Activated naive CD8-positive, alpha-beta T cell (primary cell): ENCODE data around the gene SSBP1.
"Not testable (repeated sequence)": the region's sequence is repeated elsewhere in the genome, so short reads cannot be mapped to it uniquely, and the experiment has no call there.

Experiments
- H3K27ac Mint-ChIP-seq: one replicate; pipeline ENCODE4 v1.8.0; 2021; ENCODE audit warnings: mixed read lengths
- H3K27me3 Mint-ChIP-seq: one replicate; pipeline ENCODE4 v1.8.0; 2021; ENCODE audit warnings: mixed read lengths
- H3K36me3 Mint-ChIP-seq: one replicate; pipeline ENCODE4 v1.8.0; 2021; ENCODE audit warnings: mixed read lengths
- H3K4me1 Mint-ChIP-seq: one replicate; pipeline ENCODE4 v1.8.0; 2021; ENCODE audit warnings: low read depth, mixed read lengths
- H3K4me3 Mint-ChIP-seq: one replicate; pipeline ENCODE4 v1.8.0; 2021; ENCODE audit warnings: mild to moderate bottlenecking, mixed read lengths
- H3K9me3 Mint-ChIP-seq: one replicate; pipeline ENCODE4 v1.8.0; 2021; ENCODE audit warnings: low read depth, mixed read lengths

Gene SSBP1, protein sequence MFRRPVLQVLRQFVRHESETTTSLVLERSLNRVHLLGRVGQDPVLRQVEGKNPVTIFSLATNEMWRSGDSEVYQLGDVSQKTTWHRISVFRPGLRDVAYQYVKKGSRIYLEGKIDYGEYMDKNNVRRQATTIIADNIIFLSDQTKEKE

DNA sequence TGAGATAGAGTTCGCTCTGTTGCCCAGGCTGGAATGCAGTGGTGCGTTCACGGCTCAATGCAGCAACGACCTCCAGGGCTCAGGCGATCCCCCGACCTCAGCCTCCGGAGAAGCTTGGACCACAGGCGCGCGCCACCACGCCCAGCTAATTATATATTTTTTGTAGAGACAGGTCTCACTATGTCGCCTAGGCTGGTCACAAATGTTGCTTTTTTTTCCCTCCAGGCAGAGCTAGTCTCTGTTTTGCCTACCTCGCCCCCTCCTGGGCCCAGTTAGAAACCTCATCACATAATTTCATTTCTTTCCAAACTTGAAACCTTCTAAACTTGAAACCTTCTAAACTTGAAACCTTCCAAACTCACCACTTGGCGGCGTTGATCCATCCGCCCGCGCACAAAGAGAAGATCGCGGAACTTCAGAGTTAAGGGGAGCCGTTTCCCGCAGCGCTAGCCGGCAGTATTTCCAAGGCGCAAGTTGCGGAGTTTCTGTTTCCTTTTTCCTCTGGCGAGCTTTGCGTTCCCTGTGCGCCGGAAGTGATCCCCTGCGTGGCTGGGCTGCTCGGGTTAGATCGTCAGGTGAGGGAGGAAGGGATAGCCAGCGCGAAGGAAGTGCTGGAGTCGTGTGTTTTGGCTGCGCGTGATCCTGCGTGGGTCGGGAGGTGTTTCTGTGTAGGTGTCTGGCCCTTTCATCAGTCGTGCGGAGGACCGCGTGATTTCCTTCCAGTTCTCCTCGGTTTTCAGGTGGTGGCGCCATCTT, at the start of gene SSBP1:
SSBP1 (plus strand) TSS at position 523 of the 756 bp plus-strand sequence. CDS start 809 bp downstream, outside the sequence.
- Mint-ChIP-seq H3K4me3 (peak within 1 kb of the TSS; percentile 95), H3K36me3 (peaks cover 16% of the 10 kb centered on the region), H3K9me3 (no peaks in the 10 kb centered on the region), H3K4me1 (peaks cover 44% of the 10 kb centered on the region), H3K27me3 (no peaks in the 10 kb centered on the region), H3K27ac (peak within 1 kb of the TSS; percentile 95)

- not testable (repeated sequence) for H3K27me3 Mint-ChIP-seq, H3K4me3 Mint-ChIP-seq, H3K36me3 Mint-ChIP-seq, H3K9me3 Mint-ChIP-seq, H3K27ac Mint-ChIP-seq
- H3K4me1 Mint-ChIP-seq, result peaks cover 17% of the 10 kb centered on the region
These were observed 48.9 kb upstream of the SSBP1 start for GRCh38 chr7:141689072-141689825.

DNA sequence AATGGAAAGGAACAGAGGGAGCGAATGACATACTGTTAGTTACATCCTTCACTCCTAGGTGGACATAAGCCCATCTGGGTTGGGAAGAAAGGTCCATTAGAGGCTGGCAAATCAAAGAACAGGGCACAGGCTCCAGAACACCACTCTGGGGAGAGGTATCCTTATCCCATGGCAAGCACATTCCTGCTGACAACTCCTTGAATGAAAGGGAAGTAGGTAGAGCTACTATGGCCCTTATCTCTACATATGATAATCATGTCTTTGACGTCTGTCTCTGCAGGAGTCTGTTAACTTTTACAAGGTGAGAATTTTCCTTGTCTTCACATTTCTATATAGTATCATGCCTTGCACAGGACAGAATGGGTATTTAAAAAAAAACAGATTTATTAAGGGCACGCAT, 46.6 kb upstream of the SSBP1 start:
- no peak overlapping the region for H3K27ac Mint-ChIP-seq
- no peak overlapping the region for H3K4me3 Mint-ChIP-seq
- H3K27me3 Mint-ChIP-seq, result no peaks in the 10 kb centered on the region
- no peaks in the 10 kb centered on the region for H3K9me3 Mint-ChIP-seq
- peaks cover 40% of the 10 kb centered on the region for H3K4me1 Mint-ChIP-seq
- H3K36me3 Mint-ChIP-seq, result peaks cover 7% of the 10 kb centered on the region

GRCh38 chr7:141691961-141692360, 46.2 kb upstream of the SSBP1 start:
- peaks cover 7% of the 10 kb centered on the region for H3K36me3 Mint-ChIP-seq
- H3K27ac Mint-ChIP-seq, result no peak overlapping the region
- no peaks in the 10 kb centered on the region for H3K27me3 Mint-ChIP-seq
- H3K4me1 Mint-ChIP-seq, result peaks cover 44% of the 10 kb centered on the region
- H3K4me3 Mint-ChIP-seq, result no peak overlapping the region
- H3K9me3 Mint-ChIP-seq, result no peaks in the 10 kb centered on the region

DNA sequence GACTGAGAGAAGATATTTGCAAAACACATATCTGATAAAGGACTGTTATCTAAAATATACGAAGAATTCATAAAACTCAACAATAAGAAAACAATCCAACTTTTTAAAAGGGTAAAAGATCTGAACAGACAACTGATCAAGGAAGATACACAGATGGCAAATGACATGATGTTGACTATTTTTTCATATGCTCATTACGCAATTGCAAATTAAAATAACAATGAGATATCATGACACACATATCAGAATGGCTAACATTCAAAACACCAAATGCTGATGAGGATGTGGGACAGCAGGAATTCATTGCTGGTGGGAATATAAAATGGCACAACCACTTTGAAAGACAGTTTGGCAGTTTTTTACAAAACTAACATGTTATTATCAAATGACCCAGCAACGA, 45.1 kb upstream of the SSBP1 start:
- Mint-ChIP-seq H3K9me3 (no peaks in the 10 kb centered on the region), H3K4me1 (peaks cover 55% of the 10 kb centered on the region), H3K27me3 (no peaks in the 10 kb centered on the region), H3K4me3 (no peak overlapping the region), H3K27ac (no peak overlapping the region), H3K36me3 (peaks cover 10% of the 10 kb centered on the region)

DNA sequence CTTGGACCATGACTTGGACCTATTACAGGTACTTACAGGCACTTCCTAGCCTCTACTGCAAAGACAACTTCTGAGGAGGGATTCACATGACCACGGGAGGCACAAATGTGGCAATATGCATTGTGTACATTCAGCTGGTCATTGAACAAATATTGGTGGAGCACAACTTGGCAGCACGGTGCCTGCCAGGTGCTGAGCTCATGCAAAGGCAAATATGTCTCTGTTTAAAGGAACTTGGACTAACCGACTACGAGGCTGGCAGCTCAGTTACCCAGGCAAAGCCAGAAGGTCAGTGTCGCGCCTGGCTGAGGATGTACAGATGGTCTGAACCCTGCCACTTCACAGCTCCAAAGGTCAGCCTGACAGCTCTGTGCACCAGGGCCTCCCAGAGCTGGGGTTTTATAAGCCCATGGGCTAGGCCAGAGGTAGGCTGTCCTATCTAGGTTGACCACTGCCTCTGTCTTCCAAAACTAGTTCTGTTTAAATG, 42.3 kb upstream of the SSBP1 start:
- peaks cover 6% of the 10 kb centered on the region for H3K36me3 Mint-ChIP-seq
- no peaks in the 10 kb centered on the region for H3K9me3 Mint-ChIP-seq
- H3K27me3 Mint-ChIP-seq, result no peaks in the 10 kb centered on the region
- peaks cover 79% of the 10 kb centered on the region for H3K4me1 Mint-ChIP-seq
- H3K27ac Mint-ChIP-seq, result no peak overlapping the region
- H3K4me3 Mint-ChIP-seq, result no peak overlapping the region

- H3K36me3 Mint-ChIP-seq, result peaks cover 6% of the 10 kb centered on the region
- H3K4me3 Mint-ChIP-seq, result no peak overlapping the region
- no peaks in the 10 kb centered on the region for H3K27me3 Mint-ChIP-seq
- H3K4me1 Mint-ChIP-seq, result peaks cover 81% of the 10 kb centered on the region
- H3K27ac Mint-ChIP-seq, result peak overlapping the region; percentile 47
- H3K9me3 Mint-ChIP-seq, result no peaks in the 10 kb centered on the region
These were observed 41.8 kb upstream of the SSBP1 start for GRCh38 chr7:141696348-141696747.

DNA sequence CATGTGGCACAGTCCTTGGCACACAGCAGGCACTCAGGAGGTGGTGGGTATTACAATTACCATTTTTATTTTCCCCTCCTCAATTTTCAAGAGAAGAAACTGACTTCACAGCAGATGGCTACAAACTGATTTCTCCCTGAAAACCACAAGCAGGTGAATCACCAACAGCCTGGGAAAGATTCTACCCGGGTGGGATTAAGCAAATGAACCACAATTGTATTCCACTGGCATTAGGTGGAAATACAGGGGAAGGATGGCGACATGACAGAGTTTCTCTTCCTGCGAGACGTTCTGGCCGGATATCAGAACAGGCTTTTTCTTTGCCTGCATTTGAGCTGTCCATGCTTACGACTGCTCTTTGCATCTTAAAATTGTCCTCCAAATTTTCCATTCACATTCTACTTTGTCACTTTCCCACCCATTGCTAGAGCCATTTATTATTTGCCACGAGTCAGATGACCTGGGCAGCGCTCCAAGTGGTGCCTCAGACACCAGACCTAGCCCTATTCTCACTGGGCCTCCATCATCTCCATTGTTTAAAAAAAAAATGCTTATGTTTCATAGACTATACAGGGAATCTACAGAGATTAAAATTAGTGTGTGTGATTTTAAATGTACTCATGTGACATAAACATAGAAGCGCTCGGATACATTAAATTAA, 40.8 kb upstream of the SSBP1 start:
- Mint-ChIP-seq H3K4me1 (peaks cover 77% of the 10 kb centered on the region), H3K36me3 (peaks cover 6% of the 10 kb centered on the region), H3K27ac (peak overlapping the region; percentile 59)

DNA sequence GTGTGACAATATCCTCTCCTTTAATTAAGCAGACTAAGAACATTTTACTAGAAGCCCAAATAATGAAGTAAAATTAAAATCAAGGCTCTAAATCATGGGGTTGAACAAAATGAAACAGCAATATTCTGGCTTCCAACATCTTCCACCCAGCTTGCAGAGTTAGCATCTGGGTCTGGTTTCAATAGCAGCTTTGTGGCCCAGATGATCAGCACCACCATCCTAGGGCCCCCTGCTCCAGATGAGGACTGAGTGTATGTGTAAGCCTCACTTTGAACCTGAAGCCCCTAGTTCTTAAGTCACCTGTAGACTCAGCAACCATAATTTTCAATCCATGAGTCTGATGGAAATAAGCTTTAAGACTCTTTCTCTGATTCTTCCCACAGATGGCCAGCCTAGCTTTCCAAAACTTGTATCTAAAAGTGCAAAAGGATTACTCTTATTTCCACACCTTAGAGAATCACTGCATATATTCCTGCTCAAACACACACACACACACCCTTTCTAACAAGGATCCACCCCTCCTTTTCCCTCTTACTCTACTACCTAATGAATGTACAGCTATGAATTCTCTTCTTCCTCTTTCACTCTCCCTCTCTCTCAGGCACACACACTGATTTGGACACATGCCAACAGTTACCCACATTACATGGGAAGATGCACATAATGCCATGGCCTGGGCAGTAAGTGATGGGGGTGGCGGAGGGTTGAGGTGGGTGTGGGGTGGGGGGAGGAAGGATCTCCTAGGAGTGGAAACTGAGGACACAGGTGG, 39.7 kb upstream of the SSBP1 start:
- H3K9me3 Mint-ChIP-seq, result no peaks in the 10 kb centered on the region
- H3K4me3 Mint-ChIP-seq, result peak overlapping the region; percentile 30
- no peaks in the 10 kb centered on the region for H3K27me3 Mint-ChIP-seq
- H3K4me1 Mint-ChIP-seq, result peaks cover 73% of the 10 kb centered on the region
- peak overlapping the region; percentile 13 for H3K27ac Mint-ChIP-seq
- H3K36me3 Mint-ChIP-seq, result peaks cover 6% of the 10 kb centered on the region

More for the DNA sequence above, 40.8 kb upstream of the SSBP1 start:
- no peaks in the 10 kb centered on the region for H3K9me3 Mint-ChIP-seq
- peak overlapping the region; percentile 13 for H3K4me3 Mint-ChIP-seq
- H3K27me3 Mint-ChIP-seq, result no peaks in the 10 kb centered on the region

DNA sequence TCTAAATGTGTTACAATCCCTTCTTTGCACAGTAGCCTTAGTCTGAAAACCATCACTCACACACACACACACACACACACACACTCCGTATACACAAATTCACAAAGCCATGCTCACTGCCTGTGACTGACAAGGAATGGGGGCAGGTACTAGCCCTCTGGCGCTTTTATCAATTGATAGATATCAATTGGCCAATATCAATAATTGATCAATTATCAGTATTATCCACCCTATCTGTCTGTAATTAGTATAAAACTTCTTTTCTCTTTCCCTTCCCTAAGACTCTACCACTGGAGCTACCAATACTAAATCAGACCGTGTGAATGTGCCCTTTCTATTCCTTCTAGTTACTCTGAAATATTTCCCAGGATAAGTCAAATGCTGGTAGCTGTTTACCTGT, 38.3 kb upstream of the SSBP1 start:
- Mint-ChIP-seq H3K4me3 (peak overlapping the region; percentile 92), H3K9me3 (no peaks in the 10 kb centered on the region), H3K4me1 (peaks cover 65% of the 10 kb centered on the region), H3K36me3 (peaks cover 3% of the 10 kb centered on the region), H3K27ac (no peak overlapping the region), H3K27me3 (no peaks in the 10 kb centered on the region)

DNA sequence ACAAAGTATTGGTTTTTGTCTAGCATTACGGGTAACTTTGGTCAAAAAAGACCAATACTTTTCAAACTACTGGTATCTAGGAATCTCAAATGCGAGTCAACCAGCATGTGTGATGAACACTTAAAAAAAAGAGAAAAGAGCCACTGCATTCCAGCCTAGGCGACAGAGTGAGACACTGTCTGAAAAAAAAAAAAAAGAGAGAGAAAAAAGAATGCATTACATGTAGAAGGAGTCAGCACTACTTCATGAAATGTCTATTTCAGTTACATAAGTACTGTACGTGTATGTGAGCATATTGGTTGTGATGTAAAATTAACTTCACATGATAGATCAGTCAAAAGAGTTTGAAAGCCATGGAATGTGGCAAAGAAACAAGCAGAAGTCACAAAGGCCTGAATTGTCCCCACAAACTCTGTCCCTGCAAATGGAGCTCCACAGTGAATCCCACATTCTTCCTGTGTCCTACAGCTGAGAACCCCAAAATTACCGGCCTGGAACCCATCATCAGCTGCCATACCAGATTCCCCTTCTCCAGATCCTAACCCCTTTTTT, 37.8 kb upstream of the SSBP1 start:
- Mint-ChIP-seq H3K4me3 (peak overlapping the region; percentile 92), H3K4me1 (peaks cover 60% of the 10 kb centered on the region)

GRCh38 chr7:141700848-141701371, 37.2 kb upstream of the SSBP1 start:
- peak overlapping the region; percentile 84 for H3K27ac Mint-ChIP-seq
- peaks cover 54% of the 10 kb centered on the region for H3K4me1 Mint-ChIP-seq
- no peaks in the 10 kb centered on the region for H3K9me3 Mint-ChIP-seq
- peak overlapping the region; percentile 92 for H3K4me3 Mint-ChIP-seq
- peaks cover 3% of the 10 kb centered on the region for H3K36me3 Mint-ChIP-seq
- H3K27me3 Mint-ChIP-seq, result no peaks in the 10 kb centered on the region

More for the DNA sequence above, 37.8 kb upstream of the SSBP1 start:
- Mint-ChIP-seq H3K27me3 (no peaks in the 10 kb centered on the region), H3K36me3 (peaks cover 3% of the 10 kb centered on the region), H3K27ac (peak overlapping the region; percentile 84), H3K9me3 (no peaks in the 10 kb centered on the region)

DNA sequence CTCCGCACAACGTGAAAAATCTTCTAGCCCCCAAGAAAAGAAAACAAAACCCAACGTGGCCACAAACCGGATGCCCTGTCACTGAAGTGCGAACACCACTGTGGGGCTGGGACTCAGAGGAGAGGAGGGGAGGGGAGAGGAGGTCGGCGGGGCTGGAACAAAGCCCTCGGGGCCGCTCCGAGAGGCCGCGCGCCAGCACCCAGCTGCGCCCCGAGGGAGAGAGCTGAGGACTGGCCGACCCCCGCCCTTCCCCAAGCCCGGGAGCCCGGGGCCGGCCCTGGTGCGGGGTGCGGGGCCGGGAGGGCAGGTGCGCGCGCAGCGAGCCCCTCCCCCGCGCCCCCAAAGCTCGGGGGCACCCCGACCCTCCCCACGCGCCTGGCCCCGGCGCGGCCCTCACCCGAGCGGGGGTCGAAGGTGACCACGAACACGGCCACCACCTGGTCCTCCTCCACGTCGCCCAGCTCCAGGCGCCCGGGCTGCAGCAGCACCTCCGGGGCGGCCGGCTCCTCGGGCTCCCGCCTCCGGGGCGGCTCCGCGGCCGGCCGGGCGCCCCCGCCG, 36.6 kb upstream of the SSBP1 start:
- Mint-ChIP-seq H3K27ac (peak overlapping the region; percentile 51), H3K4me3 (peak overlapping the region; percentile 92), H3K4me1 (peaks cover 48% of the 10 kb centered on the region), H3K27me3 (no peaks in the 10 kb centered on the region), H3K9me3 (no peaks in the 10 kb centered on the region), H3K36me3 (peaks cover 3% of the 10 kb centered on the region)
